DND-41 (cell line): ENCODE measurements around the gene ARHGAP18.
A peak's percentile ranks its signal among the peaks of the same experiment; 100 is the strongest.

ENCODE experiments used
- ATAC-seq: fragments of 200-7000 bp; cut with Tn5 transposase; 3 replicates; pipeline ENCODE4 v1.9.1; 2021; ENCODE audit warnings: low read depth; ENCODE audit not compliant: insufficient read depth
- DNase-seq: peaks from one replicate; pipeline ENCODE4 v3.0.0-alpha.2; 2020
- H2AFZ ChIP-seq: 2 replicates; pipeline ENCODE4 v1.6.0; 2012; ENCODE audit warnings: low read depth, low read length
- H3K27ac ChIP-seq: 2 replicates; pipeline ENCODE4 v1.5.1; 2012; ENCODE audit warnings: low read length, inconsistent platforms
- H3K27me3 ChIP-seq: fragments of 200-600 bp; sonication (generic); 2 replicates; pipeline ENCODE4 v1.6.0; 2012; ENCODE audit warnings: low read length, mild to moderate bottlenecking, inconsistent platforms; ENCODE audit not compliant: insufficient read depth, poor library complexity
- H3K36me3 ChIP-seq: 2 replicates; pipeline ENCODE4 v1.5.1; 2012; ENCODE audit warnings: low read length, inconsistent platforms; ENCODE audit not compliant: insufficient read depth
- H3K4me1 ChIP-seq: 2 replicates; pipeline ENCODE4 v1.5.1; 2012; ENCODE audit warnings: mild to moderate bottlenecking, low read length; ENCODE audit not compliant: insufficient read depth
- H3K4me2 ChIP-seq: 2 replicates; pipeline ENCODE4 v1.6.0; 2012; ENCODE audit warnings: mild to moderate bottlenecking, moderate library complexity, low read length, inconsistent platforms; ENCODE audit not compliant: insufficient read depth
- H3K4me3 ChIP-seq, 2 experiments: fragments of 200-600 bp in 1 of 2; shearing (Covaris generic) in 1 of 2; 2 replicates each; pipeline ENCODE4 v1.5.1; 2012 to 2016; ENCODE audit warnings: inconsistent platforms in 2 of 2, low read length in 2 of 2, mild to moderate bottlenecking in 2 of 2, low read depth in 1 of 2, moderate library complexity in 1 of 2
- H3K79me2 ChIP-seq: 2 replicates; pipeline ENCODE4 v1.6.0; 2012; ENCODE audit warnings: low read length, inconsistent platforms; ENCODE audit not compliant: insufficient read depth
- H3K9ac ChIP-seq: 2 replicates; pipeline ENCODE4 v1.6.0; 2012; ENCODE audit warnings: low read depth, mild to moderate bottlenecking, inconsistent platforms, low read length, moderate library complexity
- H3K9me3 ChIP-seq: 2 replicates; pipeline ENCODE4 v1.5.1; 2012; ENCODE audit warnings: low read length, moderate library complexity, mild to moderate bottlenecking, inconsistent platforms; ENCODE audit not compliant: insufficient read depth, severe bottlenecking
- H4K20me1 ChIP-seq: 2 replicates; pipeline ENCODE4 v1.6.0; 2012; ENCODE audit warnings: low read length; ENCODE audit not compliant: insufficient read depth
- CTCF ChIP-seq: IDR thresholded peaks from 2 replicates; pipeline ENCODE4 v1.5.1; 2012; ENCODE audit warnings: borderline replicate concordance, low read length, moderate library complexity, mild to moderate bottlenecking; ENCODE audit not compliant: poor library complexity, severe bottlenecking; ENCODE audit errors: extremely low read depth
- EZH2 ChIP-seq: IDR thresholded peaks from 3 replicates; pipeline ENCODE4 v1.6.1; 2012; ENCODE audit warnings: borderline replicate concordance, low read depth, mild to moderate bottlenecking, moderate library complexity, low read length, inconsistent platforms; ENCODE audit not compliant: severe bottlenecking

Gene ARHGAP18

GRCh38 chr6:129707882-129708495 lies 2.0 kb downstream of the ARHGAP18 start:
- Histone ChIP-seq H3K79me2 (no peaks in the 10 kb centered on the region), H3K9me3 (no peaks in the 10 kb centered on the region), H3K4me3 (no peak overlapping the region), H3K4me2 (peak overlapping the region; percentile 70; the same call in 1 of the 2 replicates), H2AFZ (no peak overlapping the region), H3K27me3 (no peaks in the 10 kb centered on the region), H3K4me1 (peaks cover 34% of the 10 kb centered on the region), H4K20me1 (no peaks in the 10 kb centered on the region), H3K27ac (no peak overlapping the region), H3K36me3 (no peaks in the 10 kb centered on the region), H3K9ac (no peak overlapping the region)
- no peak for TF ChIP-seq EZH2
- TF ChIP-seq CTCF: no peak
- DNase-seq (no peak), ATAC-seq (no peak)

GRCh38 chr6:129707028-129707427 lies 2.9 kb downstream of the ARHGAP18 start:
- H2AFZ ChIP-seq: no peak overlapping the region
- no peaks in the 10 kb centered on the region for H4K20me1 ChIP-seq
- H3K79me2 ChIP-seq: no peaks in the 10 kb centered on the region
- no peak overlapping the region for H3K4me3 ChIP-seq
- H3K27me3 ChIP-seq: no peaks in the 10 kb centered on the region
- ATAC-seq: no peak
- no peak overlapping the region for H3K4me2 ChIP-seq
- peaks cover 34% of the 10 kb centered on the region for H3K4me1 ChIP-seq
- no peak for TF ChIP-seq CTCF
- TF ChIP-seq EZH2: no peak
- H3K36me3 ChIP-seq: no peaks in the 10 kb centered on the region
- no peak overlapping the region for H3K9ac ChIP-seq
- no peak overlapping the region for H3K27ac ChIP-seq
- no peak for DNase-seq
- H3K9me3 ChIP-seq: no peaks in the 10 kb centered on the region

DNA sequence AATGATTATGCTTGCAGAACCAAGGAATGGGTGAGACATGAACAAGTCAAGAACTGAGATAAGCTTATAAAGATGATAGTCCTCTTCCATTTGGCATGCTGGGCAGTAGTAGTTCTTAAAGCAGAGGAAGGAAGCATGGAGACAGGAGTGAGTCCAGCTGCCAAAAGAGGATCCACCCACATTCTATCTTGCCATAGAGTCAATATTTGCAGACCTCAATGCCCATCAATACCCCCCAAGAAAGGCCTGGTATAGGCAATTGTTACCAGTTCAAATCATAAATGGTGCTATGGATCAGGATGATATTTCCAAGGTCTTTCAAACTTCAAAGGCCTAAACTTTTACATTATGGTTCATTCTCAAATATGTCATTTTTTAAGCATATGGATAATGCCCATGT lies 4.8 kb downstream of the ARHGAP18 start:
- no peaks in the 10 kb centered on the region for H3K36me3 ChIP-seq
- H3K4me3 ChIP-seq: no peak overlapping the region
- DNase-seq (no peak), ATAC-seq (no peak)
- no peaks in the 10 kb centered on the region for H3K79me2 ChIP-seq
- no peak overlapping the region for H3K4me2 ChIP-seq
- TF ChIP-seq EZH2 (no peak), CTCF (no peak)
- H3K4me1 ChIP-seq: peaks cover 28% of the 10 kb centered on the region
- H4K20me1 ChIP-seq: no peaks in the 10 kb centered on the region
- no peak overlapping the region for H2AFZ ChIP-seq
- H3K27me3 ChIP-seq: no peaks in the 10 kb centered on the region
- no peak overlapping the region for H3K9ac ChIP-seq
- no peak overlapping the region for H3K27ac ChIP-seq
- no peaks in the 10 kb centered on the region for H3K9me3 ChIP-seq
